A549 (cell line): ENCODE measurements around the gene FMO3. TPM values are rescaled to one million over a fixed set of nuclear protein-coding genes. Genes with fewer than 3 reads are reported as not detected.

ENCODE experiments used
- ATAC-seq, 2 experiments: fragments of 200-7000 bp in 1 of 2; fragments of >200 bp in 1 of 2; cut with Nextera tagmentation in 1 of 2; cut with Tn5 transposase in 1 of 2; 3 replicates each; pipeline versions ENCODE4 v1.8.0 to v1.9.1; 2018 to 2020; ENCODE audit warnings: mild to moderate bottlenecking in 1 of 2, moderate library complexity in 1 of 2
- CTCF ChIA-PET: fragments of 300-600 bp; sonication (Branson Sonifier 250); formaldehyde crosslinking; extraction: SDS; loops from one replicate; lab custom pipeline; 2021; ENCODE audit warnings: antibody characterized with exemption, inconsistent platforms; lab: Yijun Ruan, JAX
- POLR2A ChIA-PET: fragments of 350-600 bp; formaldehyde crosslinking; extraction: SDS; loops from one replicate; lab custom pipeline; 2021; ENCODE audit warnings: antibody characterized with exemption, inconsistent platforms; lab: Yijun Ruan, JAX
- DNase-seq, 2 experiments: peaks; one replicate each; pipeline versions ENCODE4 v3.0.0 to v3.0.0-alpha.2; 2011 to 2016; ENCODE audit warnings: low read depth in 1 of 2, low spot score in 1 of 2
- FAIRE-seq: peaks from 2 replicates; lab custom pipeline; 2011; peaks lifted over from hg19 to GRCh38; lab: Jason Lieb, UNC
- H3K27ac ChIP-seq, 2 experiments: fragments of >200 bp; sonication (Bioruptor Twin); formaldehyde crosslinking; 3 replicates each; pipeline ENCODE4 v1.5.1; 2016 to 2017
- H3K4me1 ChIP-seq: fragments of >200 bp; sonication (Bioruptor Twin); formaldehyde crosslinking; 3 replicates; pipeline ENCODE4 v1.6.1; 2016
- H3K4me2 ChIP-seq: fragments of >200 bp; sonication (Bioruptor Twin); formaldehyde crosslinking; 3 replicates; pipeline ENCODE4 v1.6.1; 2016
- H3K4me3 ChIP-seq: fragments of >200 bp; sonication (Bioruptor Twin); formaldehyde crosslinking; 3 replicates; pipeline ENCODE4 v1.5.1; 2016
- H3K9me3 ChIP-seq: fragments of >200 bp; sonication (Bioruptor Twin); formaldehyde crosslinking; 3 replicates; pipeline ENCODE4 v1.6.1; 2016
- BCL3 ChIP-seq: fragments of >200 bp; sonication (Bioruptor Twin); formaldehyde crosslinking; IDR thresholded peaks from 3 replicates; pipeline ENCODE4 v1.6.1; 2016
- CEBPB ChIP-seq, 2 experiments: fragments of >200 bp in 1 of 2; sonication (Bioruptor Twin) in 1 of 2; formaldehyde crosslinking in 1 of 2; IDR thresholded peaks; 2 replicates each; pipeline ENCODE4 v1.6.1; 2012 to 2016
- CHD4 ChIP-seq: fragments of 200-600 bp; sonication (generic); IDR thresholded peaks from 2 replicates; pipeline ENCODE4 v1.6.1; 2016; ENCODE audit warnings: antibody characterized with exemption, mild to moderate bottlenecking, borderline replicate concordance
- EHMT2 ChIP-seq: fragments of 200-600 bp; sonication (generic); IDR thresholded peaks from 2 replicates; pipeline ENCODE4 v1.6.1; 2016; ENCODE audit warnings: antibody characterized with exemption, low read depth, mild to moderate bottlenecking, moderate library complexity
- EP300 ChIP-seq, 2 experiments: fragments of >200 bp; sonication (Bioruptor Twin); formaldehyde crosslinking; IDR thresholded peaks; 2 replicates in 1 of 2; 3 replicates in 1 of 2; pipeline ENCODE4 v1.6.1; 2016 to 2017
- ESRRA ChIP-seq: fragments of 150-350 bp; IDR thresholded peaks from 2 replicates; pipeline ENCODE4 v1.6.1; 2014; ENCODE audit warnings: mild to moderate bottlenecking, low read length, borderline replicate concordance
- FOSB ChIP-seq: fragments of 250-450 bp; sonication (Bioruptor Pico); IDR thresholded peaks from 2 replicates; pipeline ENCODE4 v1.5.0; 2020; ENCODE audit warnings: mild to moderate bottlenecking, moderate library complexity
- FOXS1 ChIP-seq: fragments of 250-450 bp; sonication (Bioruptor Pico); IDR thresholded peaks from 2 replicates; pipeline ENCODE4 v1.5.0; 2020; ENCODE audit warnings: mild to moderate bottlenecking, moderate library complexity
- GATA3 ChIP-seq: IDR thresholded peaks from 2 replicates; pipeline ENCODE4 v1.6.1; 2012; ENCODE audit warnings: borderline replicate concordance
- HES2 ChIP-seq: fragments of >200 bp; sonication (Bioruptor Twin); formaldehyde crosslinking; IDR thresholded peaks from 2 replicates; pipeline ENCODE4 v1.6.1; 2016
- HEYL ChIP-seq: fragments of 250-450 bp; sonication (Bioruptor Pico); IDR thresholded peaks from 2 replicates; pipeline ENCODE4 v1.8.0; 2021; ENCODE audit warnings: mild to moderate bottlenecking, moderate library complexity
- HMGXB4 ChIP-seq: fragments of 250-450 bp; sonication (Bioruptor Pico); IDR thresholded peaks from 2 replicates; pipeline ENCODE4 v1.5.0; 2021; ENCODE audit warnings: mild to moderate bottlenecking, moderate library complexity, borderline replicate concordance
- HOXB5 ChIP-seq: fragments of 250-450 bp; sonication (Bioruptor Pico); IDR thresholded peaks from 2 replicates; pipeline ENCODE4 v1.5.0; 2020; ENCODE audit warnings: mild to moderate bottlenecking, moderate library complexity
- JUN ChIP-seq, 2 experiments: fragments of >200 bp; sonication (Bioruptor Twin); formaldehyde crosslinking; IDR thresholded peaks; 2 replicates in 1 of 2; 3 replicates in 1 of 2; pipeline ENCODE4 v1.6.1; 2016 to 2017
- KDM1A ChIP-seq: fragments of 200-600 bp; sonication (generic); IDR thresholded peaks from 2 replicates; pipeline ENCODE4 v1.6.1; 2016; ENCODE audit warnings: low read depth, mild to moderate bottlenecking
- KDM5A ChIP-seq: fragments of 200-600 bp; sonication (generic); IDR thresholded peaks from 2 replicates; pipeline ENCODE4 v1.6.1; 2016; ENCODE audit warnings: antibody characterized with exemption, mild to moderate bottlenecking
- MAZ ChIP-seq: fragments of 150-350 bp; IDR thresholded peaks from 2 replicates; pipeline ENCODE4 v1.6.1; 2014; ENCODE audit warnings: antibody characterized with exemption, low read depth, low read length, borderline replicate concordance
- MYC ChIP-seq: IDR thresholded peaks from 2 replicates; pipeline ENCODE4 v1.6.1; 2012; ENCODE audit warnings: mild to moderate bottlenecking, inconsistent platforms, low read length, improper control_type of control experiment, borderline replicate concordance
- NPAS2 ChIP-seq: fragments of 250-450 bp; sonication (Bioruptor Pico); IDR thresholded peaks from 2 replicates; pipeline ENCODE4 v1.8.0; 2022; ENCODE audit warnings: mild to moderate bottlenecking, moderate library complexity, borderline replicate concordance
- RAD21 ChIP-seq, 2 experiments: fragments of >200 bp in 1 of 2; sonication (Bioruptor Twin) in 1 of 2; formaldehyde crosslinking in 1 of 2; IDR thresholded peaks in 1 of 2; conservative IDR thresholded peaks in 1 of 2; 2 replicates in 1 of 2; 3 replicates in 1 of 2; pipeline ENCODE4 v1.6.1; 2012 to 2018; ENCODE audit warnings: inconsistent platforms in 1 of 2
- RCOR1 ChIP-seq: fragments of 150-350 bp; IDR thresholded peaks from 2 replicates; pipeline ENCODE4 v1.6.1; 2014; ENCODE audit warnings: antibody characterized with exemption, low read length, low read depth
- SMC3 ChIP-seq: fragments of >200 bp; sonication (Bioruptor Twin); formaldehyde crosslinking; IDR thresholded peaks from 3 replicates; pipeline ENCODE4 v1.6.1; 2018; ENCODE audit warnings: inconsistent platforms
- SREBF2 ChIP-seq: fragments of 450-650 bp; IDR thresholded peaks from 2 replicates; pipeline ENCODE4 v1.6.1; 2014; ENCODE audit warnings: mild to moderate bottlenecking, moderate library complexity
- TFCP2L1 ChIP-seq: fragments of 250-450 bp; sonication (Bioruptor Pico); IDR thresholded peaks from 2 replicates; pipeline ENCODE4 v1.5.0; 2021; ENCODE audit warnings: mild to moderate bottlenecking
- USF2 ChIP-seq: fragments of 450-650 bp; IDR thresholded peaks from 2 replicates; pipeline ENCODE4 v1.6.1; 2014; ENCODE audit warnings: antibody characterized with exemption
- ZFP36 ChIP-seq: fragments of 450-650 bp; IDR thresholded peaks from 2 replicates; pipeline ENCODE4 v1.6.1; 2014; ENCODE audit warnings: borderline replicate concordance; ENCODE audit not compliant: partially characterized antibody
- WGBS: methylation state at CpG from one replicate; pipeline ENCODE4 v1.1.6; 2017; ENCODE audit errors: missing lambda C conversion rate; 5-methylcytosine and 5-hydroxymethylcytosine counted together
- polyA plus RNA-seq, 4 experiments: library from polyadenylated mRNA; depleted of rRNA in 3 of 4; stranded (reverse); fragments of >200 nt; fragmentation: RNase III in 1 of 4; extraction: RNeasy Plus Mini Kit Qiagen cat#74134 plus additional on column Dnase treatment in 1 of 4; gene quantifications; 2 replicates in 3 of 4; 3 replicates in 1 of 4; pipeline ENCODE4 v1.2.3, GENCODE V29; 2011 to 2017

FMO3 gene
- polyA plus RNA-seq, 2 of the 4 experiments (the other 2 are of a cell fraction) = not detected

- no peak for TF ChIP-seq HMGXB4 (CRISPR knock-in tag)
- TF ChIP-seq MAZ = no peak
- no peak for TF ChIP-seq GATA3
- TF ChIP-seq ZFP36 = no peak
- TF ChIP-seq MYC = no peak
- no peak for TF ChIP-seq FOSB (CRISPR knock-in tag)
- TF ChIP-seq CHD4 = no peak
Measured at GRCh38 chr1:171055966-171056643, 34.6 kb upstream of the FMO3 start (continued).

GRCh38 chr1:171061425-171062143 lies 29.1 kb upstream of the FMO3 start:
- Histone ChIP-seq H3K4me2 (no peak overlapping the region), H3K4me1 (no peaks in the 10 kb centered on the region), H3K27ac (no peak overlapping the region), H3K9me3 (no peaks in the 10 kb centered on the region), H3K4me3 (no peak overlapping the region)
- POLR2A ChIA-PET = no interaction called here
- no peak for DNase-seq
- 3% methylated on average over 2 of the region's 2 CpGs for WGBS
- no peak for ATAC-seq
- no peak for TF ChIP-seq TFCP2L1 (CRISPR knock-in tag)
- no peak for TF ChIP-seq GATA3
- no peak for TF ChIP-seq ESRRA
- TF ChIP-seq EP300 (IDR thresholded peaks at IDR 0.05) = no peak
- CTCF ChIA-PET = no interaction called here
- no peak for FAIRE-seq

GRCh38 chr1:171062902-171063301 lies 27.8 kb upstream of the FMO3 start:
- ChIA-PET POLR2A (no interaction called here), CTCF (no interaction called here)
- WGBS = 2% methylated on average over 4 of the region's 4 CpGs

GRCh38 chr1:171075041-171075440 lies 15.7 kb upstream of the FMO3 start:
- H3K4me1 ChIP-seq = no peaks in the 10 kb centered on the region
- ChIA-PET POLR2A (no interaction called here), CTCF (interaction anchor here (0.6 to 1.2 kb wide), 3 partner anchors 11 to 405 kb away, joined by 3 read pairs; no protein-coding TSS in a partner anchor)
- no peak for DNase-seq
- no peaks in the 10 kb centered on the region for H3K9me3 ChIP-seq
- WGBS = 25% methylated on average over 3 of the region's 3 CpGs
- no peak overlapping the region for H3K27ac ChIP-seq
- no peak for ATAC-seq
- no peak overlapping the region for H3K4me2 ChIP-seq
- FAIRE-seq = no peak
- no peak overlapping the region for H3K4me3 ChIP-seq
- TF ChIP-seq HES2 = no peak
- TF ChIP-seq USF2 = no peak
- no peak for TF ChIP-seq CHD4
- no peak for TF ChIP-seq FOXS1 (CRISPR knock-in tag)
- TF ChIP-seq KDM5A = no peak
- TF ChIP-seq HEYL (CRISPR knock-in tag) = no peak
- TF ChIP-seq BCL3 = no peak
- TF ChIP-seq EHMT2 = no peak
- TF ChIP-seq KDM1A = no peak
- TF ChIP-seq RAD21 (conservative IDR thresholded peaks at IDR 0.05 in 1 of 2, IDR thresholded peaks at IDR 0.05 in 1 of 2) = no peak

More at GRCh38 chr1:171062902-171063301, 27.8 kb upstream of the FMO3 start:
- ATAC-seq = no peak
- no peak for FAIRE-seq
- Histone ChIP-seq H3K4me3 (no peak overlapping the region), H3K27ac (no peak overlapping the region), H3K4me1 (no peaks in the 10 kb centered on the region), H3K9me3 (no peaks in the 10 kb centered on the region), H3K4me2 (no peak overlapping the region)
- TF ChIP-seq CHD4 (no peak), SREBF2 (no peak), CEBPB (IDR thresholded peaks at IDR 0.05) (no peak), JUN (IDR thresholded peaks at IDR 0.05) (no peak), USF2 (no peak), HOXB5 (no peak), HES2 (no peak), RCOR1 (no peak), SMC3 (no peak), MAZ (no peak), NPAS2 (CRISPR knock-in tag) (no peak)
- no peak for DNase-seq
